Nephron (organoid): Measurements from ENCODE around the gene TMSB15B.
"Not testable (repeated sequence)": the region's sequence is repeated elsewhere in the genome, so short reads cannot be mapped to it uniquely, and the experiment has no call there.

Source experiments
- H3K27ac Mint-ChIP-seq, 3 experiments: 2 replicates each; pipeline ENCODE4 v1.8.0; 2020; ENCODE audit warnings: mixed read lengths in 3 of 3, mild to moderate bottlenecking in 2 of 3, moderate library complexity in 1 of 3
- H3K27me3 Mint-ChIP-seq: 2 replicates; pipeline ENCODE4 v1.8.0; 2021; ENCODE audit warnings: low read depth, mild to moderate bottlenecking, moderate library complexity, mixed read lengths
- H3K36me3 Mint-ChIP-seq: 2 replicates; pipeline ENCODE4 v1.8.0; 2020; ENCODE audit warnings: low read depth, mixed read lengths
- H3K4me1 Mint-ChIP-seq: 2 replicates; pipeline ENCODE4 v1.8.0; 2020; ENCODE audit warnings: mixed read lengths
- H3K4me3 Mint-ChIP-seq, 3 experiments: 2 replicates each; pipeline ENCODE4 v1.8.0; 2020; ENCODE audit warnings: mild to moderate bottlenecking in 3 of 3, mixed read lengths in 3 of 3, moderate library complexity in 2 of 3
- H3K9me3 Mint-ChIP-seq: 2 replicates; pipeline ENCODE4 v1.8.0; 2020; ENCODE audit warnings: mixed read lengths
- CTCF ChIP-seq, 3 experiments: fragments of 200-600 bp; sonication (generic); IDR thresholded peaks; one replicate each; pipeline ENCODE4 v1.5.0; 2021; ENCODE audit warnings: antibody characterized with exemption in 3 of 3; ENCODE audit not compliant: unreplicated experiment in 3 of 3

The TMSB15B gene

GRCh38 chrX:103927030-103927429 lies 35.4 kb upstream of the TMSB15B start:
- peaks cover 6% of the 10 kb centered on the region for H3K36me3 Mint-ChIP-seq
- no peaks in the 10 kb centered on the region for H3K27me3 Mint-ChIP-seq
- no peak overlapping the region for H3K4me3 Mint-ChIP-seq
- no peaks in the 10 kb centered on the region for H3K4me1 Mint-ChIP-seq
- peaks cover 5% of the 10 kb centered on the region for H3K9me3 Mint-ChIP-seq
- no peak for TF ChIP-seq CTCF (IDR thresholded peaks at IDR 0.05; ENCODE audit: unreplicated experiment in 3 of 3)
- H3K27ac Mint-ChIP-seq = no peak overlapping the region

- Mint-ChIP-seq H3K9me3 (peaks cover 5% of the 10 kb centered on the region), H3K4me1 (no peaks in the 10 kb centered on the region), H3K27me3 (no peaks in the 10 kb centered on the region), H3K36me3 (peaks cover 6% of the 10 kb centered on the region), H3K4me3 (no peak overlapping the region), H3K27ac (no peak overlapping the region)
- no peak for TF ChIP-seq CTCF (IDR thresholded peaks at IDR 0.05; ENCODE audit: unreplicated experiment in 3 of 3)
Observed at GRCh38 chrX:103927633-103928032, 34.8 kb upstream of the TMSB15B start.

GRCh38 chrX:103932133-103932532 lies 30.3 kb upstream of the TMSB15B start:
- peaks cover 4% of the 10 kb centered on the region for H3K9me3 Mint-ChIP-seq
- H3K27ac Mint-ChIP-seq = no peak overlapping the region
- H3K4me1 Mint-ChIP-seq = no peaks in the 10 kb centered on the region
- peaks cover 10% of the 10 kb centered on the region for H3K36me3 Mint-ChIP-seq
- TF ChIP-seq CTCF (IDR thresholded peaks at IDR 0.05; ENCODE audit: unreplicated experiment in 3 of 3) = no peak
- H3K27me3 Mint-ChIP-seq = no peaks in the 10 kb centered on the region
- no peak overlapping the region for H3K4me3 Mint-ChIP-seq

GRCh38 chrX:103940257-103940656 lies 22.2 kb upstream of the TMSB15B start:
- H3K9me3 Mint-ChIP-seq = peaks cover 16% of the 10 kb centered on the region
- not testable (repeated sequence) for H3K36me3 Mint-ChIP-seq

GRCh38 chrX:103941201-103941975 lies 21.0 kb upstream of the TMSB15B start:
- no peak overlapping the region for H3K27ac Mint-ChIP-seq
- no peaks in the 10 kb centered on the region for H3K36me3 Mint-ChIP-seq
- no peaks in the 10 kb centered on the region for H3K27me3 Mint-ChIP-seq
- no peak overlapping the region for H3K4me3 Mint-ChIP-seq
- TF ChIP-seq CTCF (IDR thresholded peaks at IDR 0.05; ENCODE audit: unreplicated experiment in 3 of 3) = peak; percentile 33 to 51 (median 34)
- no peaks in the 10 kb centered on the region for H3K4me1 Mint-ChIP-seq
- peaks cover 16% of the 10 kb centered on the region for H3K9me3 Mint-ChIP-seq

More at GRCh38 chrX:103940257-103940656, 22.2 kb upstream of the TMSB15B start:
- H3K4me1 Mint-ChIP-seq, H3K27ac Mint-ChIP-seq, H3K4me3 Mint-ChIP-seq, H3K27me3 Mint-ChIP-seq: not testable (repeated sequence)

- Mint-ChIP-seq H3K4me1 (no peaks in the 10 kb centered on the region), H3K9me3 (no peaks in the 10 kb centered on the region), H3K27ac (no peak overlapping the region), H3K4me3 (no peak overlapping the region), H3K36me3 (no peaks in the 10 kb centered on the region), H3K27me3 (no peaks in the 10 kb centered on the region)
- no peak for TF ChIP-seq CTCF (IDR thresholded peaks at IDR 0.05; ENCODE audit: unreplicated experiment in 3 of 3)
Observed at GRCh38 chrX:103949506-103949905, 12.9 kb upstream of the TMSB15B start.
